Left colon (tissue), 2 donors: Measurements from ENCODE around the gene C10orf71. TPM values are rescaled to one million over a fixed set of nuclear protein-coding genes. Genes with fewer than 3 reads are reported as not detected.

Experiments
- ATAC-seq: fragments of 200-7000 bp; cut with Tn5 transposase; one replicate; pipeline ENCODE4 v1.9.1; 2020; ENCODE audit warnings: mild to moderate bottlenecking, moderate library complexity
- DNase-seq, 2 donors: peaks; one replicate each; pipeline ENCODE4 v3.0.0-alpha.2; 2020
- intact Hi-C, 2 donors: fragments of 100-400 bp; cut with DNase I in 1 of 2; cut with micrococcal nuclease in 1 of 2; formaldehyde crosslinking; loops; one replicate each; pipeline versions ENCODE4 v1.11.2 to v1.14.0; 2022; cut with DNase I, micrococcal nuclease
- total RNA-seq, 2 donors: library from RNA; stranded (reverse); fragmentation: NEBNext Ultra II Directional; extraction: Animal tissue kit (Norgen Biotek cat#: 25700); gene quantifications; one replicate each; pipeline ENCODE4 v1.2.1, GENCODE V29; 2021
- donor health status: DM: no; HTN: no; CAD: no.
- donor health status: DM: yes; HTN: yes; CAD: no.

C10orf71 gene
- total RNA-seq, 2 donors from 2014 or later: not detected

GRCh38 chr10:49271346-49271745 is 27.6 kb upstream of the C10orf71 start:
- intact Hi-C loops: no loop called here
- no peak for ATAC-seq

GRCh38 chr10:49272251-49273081 is 26.5 kb upstream of the C10orf71 start:
- DNase-seq (no peak), ATAC-seq (no peak)
- intact Hi-C loops: no loop called here

More at GRCh38 chr10:49271346-49271745, 27.6 kb upstream of the C10orf71 start:
- DNase-seq: no peak

GRCh38 chr10:49273082-49273465 is 25.9 kb upstream of the C10orf71 start:
- no peak for DNase-seq
- intact Hi-C loops: no loop called here
- ATAC-seq: no peak

GRCh38 chr10:49273626-49274025 is 25.3 kb upstream of the C10orf71 start:
- ATAC-seq: no peak

GRCh38 chr10:49274886-49275285 is 24.1 kb upstream of the C10orf71 start:
- no peak for ATAC-seq
- no peak for DNase-seq
- intact Hi-C loops: no loop called here

More at GRCh38 chr10:49273626-49274025, 25.3 kb upstream of the C10orf71 start:
- intact Hi-C loops: no loop called here
- no peak for DNase-seq

- no peak for DNase-seq
- intact Hi-C loops: no loop called here
- ATAC-seq: no peak
Measured at GRCh38 chr10:49275896-49276295, 23.1 kb upstream of the C10orf71 start.

- intact Hi-C loops: no loop called here
- ATAC-seq (no peak), DNase-seq (no peak)
Measured at GRCh38 chr10:49276596-49276995, 22.4 kb upstream of the C10orf71 start.

- DNase-seq (no peak), ATAC-seq (no peak)
- intact Hi-C loops: no loop called here
Measured at GRCh38 chr10:49277973-49278372, 21.0 kb upstream of the C10orf71 start.

GRCh38 chr10:49278497-49278981 is 20.4 kb upstream of the C10orf71 start:
- DNase-seq (no peak), ATAC-seq (no peak)
- intact Hi-C loops: no loop called here

- intact Hi-C loops: no loop called here
- no peak for ATAC-seq
- DNase-seq: no peak
Measured at GRCh38 chr10:49279015-49279880, 19.7 kb upstream of the C10orf71 start.

- ATAC-seq (no peak), DNase-seq (no peak)
- intact Hi-C loops: no loop called here
Measured at GRCh38 chr10:49280001-49280408, 19.0 kb upstream of the C10orf71 start.

- no peak for ATAC-seq
- no peak for DNase-seq
- intact Hi-C loops: no loop called here
Measured at GRCh38 chr10:49281461-49281860, 17.5 kb upstream of the C10orf71 start.

GRCh38 chr10:49282306-49282705 is 16.7 kb upstream of the C10orf71 start:
- no peak for ATAC-seq

GRCh38 chr10:49282879-49283341 is 16.1 kb upstream of the C10orf71 start:
- no peak for ATAC-seq
- no peak for DNase-seq
- intact Hi-C loops: no loop called here

More at GRCh38 chr10:49282306-49282705, 16.7 kb upstream of the C10orf71 start:
- intact Hi-C loops: no loop called here
- DNase-seq: no peak

- ATAC-seq: no peak
- intact Hi-C loops: no loop called here
- no peak for DNase-seq
Measured at GRCh38 chr10:49283491-49283890, 15.5 kb upstream of the C10orf71 start.

- intact Hi-C loops: no loop called here
- no peak for DNase-seq
- no peak for ATAC-seq
Measured at GRCh38 chr10:49284356-49284755, 14.6 kb upstream of the C10orf71 start.

- intact Hi-C loops: no loop called here
- DNase-seq (no peak), ATAC-seq (no peak)
Measured at GRCh38 chr10:49285232-49285631, 13.7 kb upstream of the C10orf71 start.

GRCh38 chr10:49286686-49287085 is 12.3 kb upstream of the C10orf71 start:
- DNase-seq (no peak), ATAC-seq (no peak)
- intact Hi-C loops: no loop called here

GRCh38 chr10:49287689-49288340 is 11.2 kb upstream of the C10orf71 start:
- DNase-seq (no peak), ATAC-seq (no peak)
- intact Hi-C loops: no loop called here
